Measurements from ENCODE around the gene KRTCAP2.
"Not testable (repeated sequence)": the region's sequence is repeated elsewhere in the genome, so short reads cannot be mapped to it uniquely, and the experiment has no call there.

KRTCAP2 gene

DNA sequence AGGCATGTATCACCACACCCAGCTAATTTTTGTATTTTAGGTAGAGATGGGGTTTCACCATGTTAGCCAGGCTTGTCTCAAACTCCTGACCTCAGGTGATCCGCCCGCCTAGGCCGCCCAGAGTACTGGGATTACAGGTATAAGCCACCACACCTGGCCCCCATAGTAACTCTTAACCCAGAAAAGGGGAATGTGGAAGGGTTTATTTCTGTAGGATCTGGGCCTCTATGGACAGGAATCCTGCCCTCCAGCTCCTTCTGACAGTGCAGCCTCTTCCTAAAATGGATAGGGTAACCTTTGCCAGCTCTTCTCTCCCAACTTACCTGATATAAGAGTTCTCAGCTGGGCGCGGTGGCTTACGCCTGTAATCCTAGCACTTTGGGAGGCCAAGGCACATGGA, 10.5 kb downstream of the KRTCAP2 start:
- H3K27ac ChIP-seq (ENCODE audit: low read depth, low read length); H3K23ac ChIP-seq (ENCODE audit: low read length); H2BK5ac ChIP-seq (ENCODE audit: low read depth, low read length, poor library complexity); H3K9me3 ChIP-seq (ENCODE audit: insufficient read depth, low read depth, low read length); H3K79me2 ChIP-seq (ENCODE audit: control insufficient read depth, insufficient read depth, low read length, poor library complexity); H3K4me3 ChIP-seq (ENCODE audit: low read depth, low read length); H3K79me1 ChIP-seq (ENCODE audit: low read length); H2AK5ac ChIP-seq (ENCODE audit: low read length); H4K8ac ChIP-seq (ENCODE audit: low read depth, low read length); H3K4ac ChIP-seq (ENCODE audit: low read depth, low read length); H2BK120ac ChIP-seq (ENCODE audit: insufficient read depth, low read length, poor library complexity); H3K9ac ChIP-seq (ENCODE audit: low read length); H3K14ac ChIP-seq (ENCODE audit: low read length); H2AFZ ChIP-seq (ENCODE audit: insufficient read depth, low read length, poor library complexity); H3K18ac ChIP-seq (ENCODE audit: low read length); H4K12ac ChIP-seq (ENCODE audit: low read depth, low read length); H3K4me2 ChIP-seq (ENCODE audit: low read length); H3K27me3 ChIP-seq (ENCODE audit: insufficient read depth, low read length); H3K36me3 ChIP-seq (ENCODE audit: control insufficient read depth in 1 of 2, insufficient read depth in 2 of 2, low read length in 2 of 2); H2BK12ac ChIP-seq (ENCODE audit: low read length); H4K91ac ChIP-seq (ENCODE audit: low read depth, low read length): not testable (repeated sequence)
- DNase-seq: peak; percentile 93 to 95
- peaks cover 4 to 16% of the 10 kb centered on the region in 2 experiments for H3K4me1 ChIP-seq (ENCODE audit: control insufficient read depth in 1 of 2, insufficient read depth in 2 of 2, low read length in 2 of 2)
- no CpG with 5 or more reads among the region's 6 CpGs for WGBS (ENCODE audit: extremely low coverage, insufficient coverage, insufficient read length)

DNA sequence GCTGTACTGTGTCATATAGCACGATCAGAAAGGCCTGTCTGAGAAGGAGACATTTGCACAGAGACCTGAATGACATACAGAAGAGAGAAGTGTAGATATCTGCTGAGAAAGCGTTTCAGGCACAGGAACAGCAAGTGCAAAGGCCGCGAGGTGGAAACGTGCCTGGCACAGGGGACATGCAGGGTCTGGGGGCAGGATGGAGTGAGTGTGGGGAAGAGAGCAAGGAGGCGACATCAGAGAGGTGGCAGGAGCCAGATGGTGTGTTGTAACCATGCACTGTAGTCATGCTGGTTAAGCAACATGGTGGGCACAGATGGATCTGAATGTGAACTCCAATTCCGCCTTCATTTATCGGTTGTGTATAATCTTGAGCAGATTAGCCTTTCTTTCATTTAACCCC, 13.0 kb downstream of the KRTCAP2 start:
- Histone ChIP-seq H3K9ac (ENCODE audit: low read length) (no peak overlapping the region), H3K4me3 (ENCODE audit: low read depth, low read length) (no peak overlapping the region), H3K4me1 (ENCODE audit: control insufficient read depth in 1 of 2, insufficient read depth in 2 of 2, low read length in 2 of 2) (peaks cover 0 to 4% of the 10 kb centered on the region in 2 experiments), H3K9me3 (ENCODE audit: insufficient read depth, low read depth, low read length) (no peaks in the 10 kb centered on the region), H4K91ac (ENCODE audit: low read depth, low read length) (no peak overlapping the region), H3K4me2 (ENCODE audit: low read length) (no peak overlapping the region), H2BK5ac (ENCODE audit: low read depth, low read length, poor library complexity) (no peak overlapping the region), H3K27ac (ENCODE audit: low read depth, low read length) (no peak overlapping the region), H3K14ac (ENCODE audit: low read length) (no peak overlapping the region), H2AFZ (ENCODE audit: insufficient read depth, low read length, poor library complexity) (no peak overlapping the region), H2BK120ac (ENCODE audit: insufficient read depth, low read length, poor library complexity) (no peak overlapping the region), H3K23ac (ENCODE audit: low read length) (no peak overlapping the region), H3K18ac (ENCODE audit: low read length) (no peak overlapping the region), H2BK12ac (ENCODE audit: low read length) (no peak overlapping the region), H3K79me2 (ENCODE audit: control insufficient read depth, insufficient read depth, low read length, poor library complexity) (no peaks in the 10 kb centered on the region), H3K79me1 (ENCODE audit: low read length) (no peaks in the 10 kb centered on the region), H4K8ac (ENCODE audit: low read depth, low read length) (no peak overlapping the region), H3K4ac (ENCODE audit: low read depth, low read length) (no peak overlapping the region), H4K12ac (ENCODE audit: low read depth, low read length) (no peak overlapping the region), H3K36me3 (ENCODE audit: control insufficient read depth in 1 of 2, insufficient read depth in 2 of 2, low read length in 2 of 2) (no peaks in the 10 kb centered on the region), H2AK5ac (ENCODE audit: low read length) (no peak overlapping the region), H3K27me3 (ENCODE audit: insufficient read depth, low read length) (no peaks in the 10 kb centered on the region)
- no peak for DNase-seq
- WGBS (ENCODE audit: extremely low coverage, insufficient coverage, insufficient read length): no CpG with 5 or more reads among the region's 8 CpGs

DNA sequence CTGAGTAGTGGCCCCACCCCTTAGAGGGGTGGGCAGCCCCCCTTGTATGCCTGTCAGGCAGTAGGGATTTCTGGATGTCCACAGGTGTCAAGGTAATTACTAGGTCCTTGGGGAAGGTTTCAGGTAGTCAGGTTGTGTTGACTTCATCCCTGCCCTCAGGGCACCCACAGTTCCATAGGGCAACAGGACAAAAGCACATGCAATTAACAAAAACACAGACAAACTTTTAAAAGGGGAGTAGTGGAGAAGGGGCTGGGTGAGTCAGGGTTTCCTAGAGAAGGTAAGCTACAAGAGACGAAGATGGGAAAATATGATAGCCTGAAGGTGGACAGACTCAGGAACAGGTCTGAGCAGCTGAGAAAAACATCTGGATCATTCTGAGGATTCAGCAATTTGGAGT, 14.1 kb downstream of the KRTCAP2 start:
- peak; percentile 93 to 97 for DNase-seq
- H4K91ac ChIP-seq (ENCODE audit: low read depth, low read length): no peak overlapping the region
- H3K23ac ChIP-seq (ENCODE audit: low read length): no peak overlapping the region
- H2BK120ac ChIP-seq (ENCODE audit: insufficient read depth, low read length, poor library complexity): no peak overlapping the region
- no peak overlapping the region for H4K8ac ChIP-seq (ENCODE audit: low read depth, low read length)
- no peak overlapping the region for H3K27ac ChIP-seq (ENCODE audit: low read depth, low read length)
- no peak overlapping the region for H3K14ac ChIP-seq (ENCODE audit: low read length)
- no peaks in the 10 kb centered on the region for H3K36me3 ChIP-seq (ENCODE audit: control insufficient read depth in 1 of 2, insufficient read depth in 2 of 2, low read length in 2 of 2)
- no peak overlapping the region for H3K9ac ChIP-seq (ENCODE audit: low read length)
- H3K4me2 ChIP-seq (ENCODE audit: low read length): no peak overlapping the region
- H4K12ac ChIP-seq (ENCODE audit: low read depth, low read length): no peak overlapping the region
- no peaks in the 10 kb centered on the region for H3K79me1 ChIP-seq (ENCODE audit: low read length)
- H2AFZ ChIP-seq (ENCODE audit: insufficient read depth, low read length, poor library complexity): no peak overlapping the region
- H2AK5ac ChIP-seq (ENCODE audit: low read length): no peak overlapping the region
- H3K9me3 ChIP-seq (ENCODE audit: insufficient read depth, low read depth, low read length): no peaks in the 10 kb centered on the region
- peaks cover 0 to 4% of the 10 kb centered on the region in 2 experiments for H3K4me1 ChIP-seq (ENCODE audit: control insufficient read depth in 1 of 2, insufficient read depth in 2 of 2, low read length in 2 of 2)
- no peak overlapping the region for H3K4me3 ChIP-seq (ENCODE audit: low read depth, low read length)
- no peak overlapping the region for H3K4ac ChIP-seq (ENCODE audit: low read depth, low read length)
- no peak overlapping the region for H2BK5ac ChIP-seq (ENCODE audit: low read depth, low read length, poor library complexity)
- no peaks in the 10 kb centered on the region for H3K79me2 ChIP-seq (ENCODE audit: control insufficient read depth, insufficient read depth, low read length, poor library complexity)
- no peak overlapping the region for H2BK12ac ChIP-seq (ENCODE audit: low read length)
- H3K18ac ChIP-seq (ENCODE audit: low read length): no peak overlapping the region
- no peaks in the 10 kb centered on the region for H3K27me3 ChIP-seq (ENCODE audit: insufficient read depth, low read length)
- WGBS (ENCODE audit: extremely low coverage, insufficient coverage, insufficient read length): no CpG with 5 or more reads among the region's 1 CpG

DNA sequence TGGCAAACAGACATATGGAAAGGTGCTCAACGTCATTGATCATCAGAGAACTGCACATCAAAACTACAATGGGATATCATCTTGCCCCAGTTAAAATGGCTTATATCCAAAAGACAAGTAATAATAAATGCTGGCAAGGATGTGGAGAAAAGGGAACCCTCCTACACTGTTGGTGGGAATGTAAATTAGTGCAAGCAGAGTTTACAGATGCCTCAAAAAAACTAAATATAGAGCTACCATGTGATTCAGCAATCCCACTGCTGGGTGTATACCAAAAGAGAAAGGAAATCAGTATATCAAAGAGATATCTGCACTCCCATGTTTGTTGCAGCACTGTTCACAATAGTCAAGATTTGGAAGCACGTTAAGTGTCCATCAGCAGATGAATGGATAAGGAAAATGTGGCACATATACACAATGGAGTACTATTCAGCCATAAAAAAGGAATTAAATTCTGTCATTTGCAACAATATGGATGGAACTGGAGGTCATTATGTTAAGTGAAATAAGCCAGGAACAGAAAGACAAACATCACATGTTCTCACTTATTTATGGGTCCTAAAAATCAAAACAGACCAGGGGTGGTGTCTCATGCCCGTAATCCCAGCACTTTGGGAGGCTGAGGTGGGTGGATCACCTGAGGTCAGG, 17.0 kb downstream of the KRTCAP2 start:
- H3K4me1 ChIP-seq (ENCODE audit: control insufficient read depth in 1 of 2, insufficient read depth in 2 of 2, low read length in 2 of 2); H3K14ac ChIP-seq (ENCODE audit: low read length); H2BK12ac ChIP-seq (ENCODE audit: low read length); H4K91ac ChIP-seq (ENCODE audit: low read depth, low read length); H2BK120ac ChIP-seq (ENCODE audit: insufficient read depth, low read length, poor library complexity); H2BK5ac ChIP-seq (ENCODE audit: low read depth, low read length, poor library complexity); H4K8ac ChIP-seq (ENCODE audit: low read depth, low read length); DNase-seq; H3K9ac ChIP-seq (ENCODE audit: low read length); H2AFZ ChIP-seq (ENCODE audit: insufficient read depth, low read length, poor library complexity); H3K79me1 ChIP-seq (ENCODE audit: low read length); H2AK5ac ChIP-seq (ENCODE audit: low read length); H4K12ac ChIP-seq (ENCODE audit: low read depth, low read length); H3K4ac ChIP-seq (ENCODE audit: low read depth, low read length); H3K4me3 ChIP-seq (ENCODE audit: low read depth, low read length); H3K23ac ChIP-seq (ENCODE audit: low read length); H3K9me3 ChIP-seq (ENCODE audit: insufficient read depth, low read depth, low read length); H3K18ac ChIP-seq (ENCODE audit: low read length); H3K4me2 ChIP-seq (ENCODE audit: low read length); H3K27ac ChIP-seq (ENCODE audit: low read depth, low read length); H3K36me3 ChIP-seq (ENCODE audit: control insufficient read depth in 1 of 2, insufficient read depth in 2 of 2, low read length in 2 of 2); H3K27me3 ChIP-seq (ENCODE audit: insufficient read depth, low read length); H3K79me2 ChIP-seq (ENCODE audit: control insufficient read depth, insufficient read depth, low read length, poor library complexity): not testable (repeated sequence)
- WGBS (ENCODE audit: extremely low coverage, insufficient coverage, insufficient read length): no CpG with 5 or more reads among the region's 3 CpGs

Measured in trophoblast cell (in vitro differentiated cells and primary cell).